Neuronal stem cell (in vitro differentiated cells): ENCODE results near the gene RAMP3.

Experiments used
- DNase-seq: peaks from one replicate; pipeline ENCODE4 v3.0.0-alpha.2; 2013; ENCODE audit warnings: low spot score
- H2AFZ ChIP-seq: one replicate; pipeline ENCODE4 v1.6.1; 2013; ENCODE audit warnings: mild to moderate bottlenecking, low read length, inconsistent platforms
- H2AK5ac ChIP-seq: 2 replicates; pipeline ENCODE4 v1.6.1; 2013; ENCODE audit warnings: low read depth, mild to moderate bottlenecking, inconsistent platforms, low read length, moderate library complexity, mixed read lengths
- H2BK120ac ChIP-seq: 2 replicates; pipeline ENCODE4 v1.6.1; 2013; ENCODE audit warnings: low read depth, mild to moderate bottlenecking, inconsistent platforms, low read length, moderate library complexity, mixed read lengths
- H2BK12ac ChIP-seq: one replicate; pipeline ENCODE4 v1.6.1; 2013; ENCODE audit warnings: low read length, inconsistent platforms
- H2BK15ac ChIP-seq: 2 replicates; pipeline ENCODE4 v1.6.1; 2013; ENCODE audit warnings: mild to moderate bottlenecking, low read length, inconsistent platforms, mixed read lengths
- H2BK5ac ChIP-seq: one replicate; pipeline ENCODE4 v1.6.1; 2013; ENCODE audit warnings: inconsistent platforms, mild to moderate bottlenecking, low read length, moderate library complexity
- H3K14ac ChIP-seq: one replicate; pipeline ENCODE4 v1.6.1; 2013; ENCODE audit warnings: low read length, inconsistent platforms
- H3K18ac ChIP-seq: 2 replicates; pipeline ENCODE4 v1.6.1; 2013; ENCODE audit warnings: low read length, inconsistent platforms
- H3K23ac ChIP-seq: 2 replicates; pipeline ENCODE4 v1.6.1; 2013; ENCODE audit warnings: low read depth, mild to moderate bottlenecking, mixed read lengths, low read length, inconsistent platforms; ENCODE audit not compliant: poor library complexity
- H3K27ac ChIP-seq: replicated peaks from 3 replicates; pipeline ENCODE4 v1.5.1; 2013; ENCODE audit warnings: low read length, inconsistent platforms
- H3K27me3 ChIP-seq, 3 experiments: 2 replicates each; pipeline ENCODE4 v1.6.1; 2013; ENCODE audit warnings: low read length in 3 of 3, mild to moderate bottlenecking in 2 of 3, inconsistent platforms in 1 of 3, low read depth in 1 of 3, mixed read lengths in 1 of 3, moderate library complexity in 1 of 3; ENCODE audit not compliant: control insufficient read depth in 3 of 3, insufficient read depth in 3 of 3
- H3K36me3 ChIP-seq, 2 donors: replicated peaks in 1 of 2; 2 replicates each; pipeline ENCODE4 v1.6.1; 2013; ENCODE audit warnings: low read length in 2 of 2; ENCODE audit not compliant: control insufficient read depth in 2 of 2, insufficient read depth in 2 of 2
- H3K4ac ChIP-seq: 2 replicates; pipeline ENCODE4 v1.6.1; 2013; ENCODE audit warnings: inconsistent platforms, mild to moderate bottlenecking, low read length, moderate library complexity
- H3K4me1 ChIP-seq, 2 donors: 1 replicate in 1 of 2; 2 replicates in 1 of 2; pipeline ENCODE4 v1.6.1; 2013; ENCODE audit warnings: low read length in 2 of 2, low read depth in 1 of 2; ENCODE audit not compliant: control insufficient read depth in 2 of 2, insufficient read depth in 1 of 2
- H3K4me2 ChIP-seq: one replicate; pipeline ENCODE4 v1.6.1; 2013; ENCODE audit warnings: mild to moderate bottlenecking, low read length, inconsistent platforms; ENCODE audit not compliant: insufficient read depth, poor library complexity, severe bottlenecking
- H3K4me3 ChIP-seq, 2 donors: 2 replicates each; pipeline ENCODE4 v1.5.1; 2013; ENCODE audit warnings: low read length in 2 of 2, mild to moderate bottlenecking in 2 of 2, inconsistent platforms in 1 of 2, moderate library complexity in 1 of 2
- H3K79me1 ChIP-seq: one replicate; pipeline ENCODE4 v1.6.1; 2013; ENCODE audit warnings: low read depth, mild to moderate bottlenecking, inconsistent platforms, low read length, moderate library complexity
- H3K9ac ChIP-seq: one replicate; pipeline ENCODE4 v1.6.1; 2013; ENCODE audit warnings: mild to moderate bottlenecking, low read depth, low read length, inconsistent platforms; ENCODE audit not compliant: poor library complexity
- H3K9me3 ChIP-seq, 2 donors: replicated peaks in 1 of 2; 2 replicates each; pipeline versions ENCODE3 to v1.6.1; 2013; ENCODE audit warnings: low read length in 2 of 2, mild to moderate bottlenecking in 2 of 2, inconsistent platforms in 1 of 2, low read depth in 1 of 2, mixed read lengths in 1 of 2, moderate library complexity in 1 of 2; ENCODE audit not compliant: control insufficient read depth in 2 of 2, insufficient read depth in 1 of 2
- H4K8ac ChIP-seq: one replicate; pipeline ENCODE4 v1.6.1; 2013; ENCODE audit warnings: low read depth, mild to moderate bottlenecking, inconsistent platforms, low read length, moderate library complexity
- H4K91ac ChIP-seq: one replicate; pipeline ENCODE4 v1.6.1; 2013; ENCODE audit warnings: low read length, low read depth, mild to moderate bottlenecking, inconsistent platforms; ENCODE audit not compliant: poor library complexity
- WGBS, 2 donors: extraction: QIAGEN DNeasy Blood & Tissue Kit; methylation state at CpG; one replicate each; pipeline ENCODE4 v1.1.7; 2013; ENCODE audit warnings: missing lambda C conversion rate in 2 of 2, mixed read lengths in 1 of 2; ENCODE audit not compliant: insufficient read length in 2 of 2, insufficient replicate concordance in 1 of 2; ENCODE audit errors: extremely low coverage in 2 of 2; 5-methylcytosine and 5-hydroxymethylcytosine counted together

Gene RAMP3

GRCh38 chr7:45122975-45123860 is 34.4 kb upstream of the RAMP3 start:
- no peak overlapping the region for H2BK120ac ChIP-seq
- peak overlapping the region; percentile 61 for H3K23ac ChIP-seq
- peak overlapping the region; percentile 30 for H3K9ac ChIP-seq
- DNase-seq = no peak
- H2AFZ ChIP-seq = peak overlapping the region; percentile 55
- peaks cover 5 to 9% of the 10 kb centered on the region in 2 donors for H3K4me1 ChIP-seq
- H2BK15ac ChIP-seq = peak overlapping the region; percentile 83
- H3K4ac ChIP-seq = no peak overlapping the region
- H3K18ac ChIP-seq = peak overlapping the region; percentile 72
- H2AK5ac ChIP-seq = peak overlapping the region; percentile 73
- H3K27ac ChIP-seq = no peak overlapping the region
- no peak overlapping the region for H2BK5ac ChIP-seq
- H4K8ac ChIP-seq = no peak overlapping the region
- H3K4me3 ChIP-seq = no peak overlapping the region
- no peak overlapping the region for H3K14ac ChIP-seq
- H4K91ac ChIP-seq = no peak overlapping the region
- no peak overlapping the region for H2BK12ac ChIP-seq
- no peak overlapping the region for H3K4me2 ChIP-seq
- no peaks in the 10 kb centered on the region for H3K36me3 ChIP-seq
- H3K27me3 ChIP-seq = peaks cover 0 to 3% (median 2%) of the 10 kb centered on the region in 3 experiments
- no peaks in the 10 kb centered on the region for H3K9me3 ChIP-seq
- no CpG with 5 or more reads among the region's 16 CpGs for WGBS, 2 donors
- H3K79me1 ChIP-seq = no peaks in the 10 kb centered on the region

- peak overlapping the region; percentile 85 for H3K18ac ChIP-seq
- no peak overlapping the region for H3K4ac ChIP-seq
- H3K4me3 ChIP-seq = no peak overlapping the region
- no peak overlapping the region for H3K9ac ChIP-seq
- H4K91ac ChIP-seq = no peak overlapping the region
- no peak overlapping the region for H2BK120ac ChIP-seq
- no peaks in the 10 kb centered on the region for H3K36me3 ChIP-seq
- H2BK12ac ChIP-seq = peak overlapping the region; percentile 73
- H3K9me3 ChIP-seq = no peaks in the 10 kb centered on the region
- peak overlapping the region; percentile 39 for H2BK5ac ChIP-seq
- peaks cover 0 to 4% (median 2%) of the 10 kb centered on the region in 3 experiments for H3K27me3 ChIP-seq
- no peak overlapping the region for H3K4me2 ChIP-seq
- H2BK15ac ChIP-seq = peak overlapping the region; percentile 81
- H3K4me1 ChIP-seq = peaks cover 5 to 9% of the 10 kb centered on the region in 2 donors
- no peak overlapping the region for H3K14ac ChIP-seq
- DNase-seq = no peak
- no CpG with 5 or more reads among the region's 12 CpGs for WGBS, 2 donors
- no peak overlapping the region for H3K27ac ChIP-seq
- peak overlapping the region; percentile 48 for H4K8ac ChIP-seq
- H3K79me1 ChIP-seq = peaks cover under 1% of the 10 kb centered on the region
- peak overlapping the region; percentile 55 for H2AFZ ChIP-seq
- peak overlapping the region; percentile 88 for H2AK5ac ChIP-seq
- peak overlapping the region; percentile 61 for H3K23ac ChIP-seq
Observed at GRCh38 chr7:45123913-45124710, 33.5 kb upstream of the RAMP3 start.

- Histone ChIP-seq H3K79me1 (peaks cover 2% of the 10 kb centered on the region), H2BK15ac (peak overlapping the region; percentile 88), H2BK5ac (peak overlapping the region; percentile 66), H3K4me3 (no peak overlapping the region), H3K27ac (no peak overlapping the region), H4K8ac (no peak overlapping the region), H3K23ac (peak overlapping the region; percentile 55), H3K4ac (no peak overlapping the region), H3K9ac (no peak overlapping the region), H2AK5ac (peak overlapping the region; percentile 92), H3K4me2 (no peak overlapping the region), H3K4me1 (peaks cover 5 to 9% of the 10 kb centered on the region in 2 donors), H3K27me3 (peaks cover 0 to 16% (median 2%) of the 10 kb centered on the region in 3 experiments), H3K14ac (no peak overlapping the region), H3K9me3 (no peaks in the 10 kb centered on the region), H2BK120ac (peak overlapping the region; percentile 81), H3K36me3 (no peaks in the 10 kb centered on the region), H2BK12ac (peak overlapping the region; percentile 82), H3K18ac (peak overlapping the region; percentile 48), H4K91ac (no peak overlapping the region), H2AFZ (peak overlapping the region; percentile 73)
- no CpG with 5 or more reads among the region's 11 CpGs for WGBS, 2 donors
- DNase-seq = no peak
Observed at GRCh38 chr7:45125193-45125904, 32.2 kb upstream of the RAMP3 start.
